Measurements from ENCODE around the gene MBOAT2.

Gene MBOAT2

GRCh38 chr2:9015998-9016397, 12.5 kb upstream of the MBOAT2 start:
- no peak for DNase-seq

GRCh38 chr2:9013403-9013802, 9.9 kb upstream of the MBOAT2 start:
- DNase-seq: no peak

GRCh38 chr2:9010866-9011265, 7.4 kb upstream of the MBOAT2 start:
- no peak for DNase-seq

- DNase-seq: no peak
Observed at GRCh38 chr2:9008951-9009664, 5.6 kb upstream of the MBOAT2 start.

- DNase-seq: no peak
Observed at GRCh38 chr2:9006368-9006767, 2.9 kb upstream of the MBOAT2 start.

- no peak for DNase-seq
Observed at GRCh38 chr2:9004338-9005204, 1.1 kb upstream of the MBOAT2 start.

GRCh38 chr2:9003366-9003615, 193 bp downstream of the MBOAT2 start:
- no peak for DNase-seq

GRCh38 chr2:9002637-9003365, 683 bp downstream of the MBOAT2 start:
- no peak for DNase-seq

GRCh38 chr2:9002313-9002636, 1.2 kb downstream of the MBOAT2 start:
- DNase-seq: no peak

GRCh38 chr2:9001778-9002177, 1.7 kb downstream of the MBOAT2 start:
- no peak for DNase-seq

- DNase-seq: no peak
Observed at GRCh38 chr2:9001229-9001628, 2.3 kb downstream of the MBOAT2 start.

- no peak for DNase-seq
Observed at GRCh38 chr2:9000442-9000841, 3.0 kb downstream of the MBOAT2 start.

- DNase-seq: peak; percentile 33
Observed at GRCh38 chr2:8999797-9000196, 3.7 kb downstream of the MBOAT2 start.

- DNase-seq: no peak
Observed at GRCh38 chr2:8999102-8999446, 4.4 kb downstream of the MBOAT2 start.

GRCh38 chr2:8998418-8999101, 4.9 kb downstream of the MBOAT2 start:
- no peak for DNase-seq

- no peak for DNase-seq
Observed at GRCh38 chr2:8997631-8998030, 5.9 kb downstream of the MBOAT2 start.

GRCh38 chr2:8997108-8997507, 6.4 kb downstream of the MBOAT2 start:
- no peak for DNase-seq

GRCh38 chr2:8996006-8996405, 7.5 kb downstream of the MBOAT2 start:
- no peak for DNase-seq

GRCh38 chr2:8994386-8994785, 9.1 kb downstream of the MBOAT2 start:
- no peak for DNase-seq

GRCh38 chr2:8993902-8994278, 9.6 kb downstream of the MBOAT2 start:
- DNase-seq: no peak

GRCh38 chr2:8993196-8993901, 10.1 kb downstream of the MBOAT2 start:
- no peak for DNase-seq

GRCh38 chr2:8992643-8993042, 10.8 kb downstream of the MBOAT2 start:
- no peak for DNase-seq

GRCh38 chr2:8989536-8990079, 13.9 kb downstream of the MBOAT2 start:
- DNase-seq: no peak

Data from kidney glomerular epithelial cell (primary cell).